Nucleus accumbens (tissue), 56 donors: Measurements from ENCODE around the gene EDIL3.

Source experiments
- DNase-seq, 56 donors: peaks; one replicate each; lab custom pipeline; 2025; lab: John Stamatoyannopoulos, UW

Gene EDIL3

GRCh38 chr5:83924171-83924570, 460.5 kb downstream of the EDIL3 start:
- no peak for DNase-seq

GRCh38 chr5:83922699-83923098, 462.0 kb downstream of the EDIL3 start:
- DNase-seq: peak in 19 of 56 donors; percentile 3 to 49 (median 12)

GRCh38 chr5:83921666-83922193, 462.9 kb downstream of the EDIL3 start:
- no peak for DNase-seq

- DNase-seq: no peak
Observed at GRCh38 chr5:83919071-83920041, 465.3 kb downstream of the EDIL3 start.

GRCh38 chr5:83917261-83917908, 467.3 kb downstream of the EDIL3 start:
- DNase-seq: no peak

- no peak for DNase-seq
Observed at GRCh38 chr5:83914662-83915418, 469.8 kb downstream of the EDIL3 start.

- no peak for DNase-seq
Observed at GRCh38 chr5:83914199-83914598, 470.5 kb downstream of the EDIL3 start.

GRCh38 chr5:83913593-83913992, 471.1 kb downstream of the EDIL3 start:
- DNase-seq: no peak

- DNase-seq: no peak
Observed at GRCh38 chr5:83911367-83911919, 473.2 kb downstream of the EDIL3 start.

- peak in 2 of 56 donors; percentile 5 to 6 for DNase-seq
Observed at GRCh38 chr5:83900306-83900705, 484.4 kb downstream of the EDIL3 start.

- DNase-seq: no peak
Observed at GRCh38 chr5:83899326-83899970, 485.2 kb downstream of the EDIL3 start.

GRCh38 chr5:83895860-83896259, 488.8 kb downstream of the EDIL3 start:
- DNase-seq: no peak

- DNase-seq: no peak
Observed at GRCh38 chr5:83891261-83891660, 493.4 kb downstream of the EDIL3 start.
